Astrocyte (in vitro differentiated cells and primary cell): Measurements from ENCODE around the gene UBE3C. TPM values are rescaled to one million over a fixed set of nuclear protein-coding genes. Genes with fewer than 3 reads are reported as not detected.

Source experiments
- DNase-seq: peaks from one replicate; pipeline ENCODE4 v3.0.0-alpha.2; 2010; ENCODE audit warnings: low read depth
- FAIRE-seq: peaks from 2 replicates; lab custom pipeline; 2011; peaks lifted over from hg19 to GRCh38; lab: Jason Lieb, UNC
- H2AFZ ChIP-seq: 2 replicates; pipeline ENCODE4 v1.6.0; 2012; ENCODE audit warnings: low read depth, low read length, inconsistent platforms
- H3K27ac ChIP-seq: 2 replicates; pipeline ENCODE4 v1.5.1; 2011; ENCODE audit warnings: low read depth, low read length, inconsistent platforms
- H3K27me3 ChIP-seq: 2 replicates; pipeline ENCODE4 v1.6.0; 2011; ENCODE audit warnings: low read length, inconsistent platforms; ENCODE audit not compliant: insufficient read depth
- H3K36me3 ChIP-seq: 2 replicates; pipeline ENCODE4 v1.5.1; 2011; ENCODE audit warnings: low read length, inconsistent platforms; ENCODE audit not compliant: insufficient read depth
- H3K4me1 ChIP-seq: 2 replicates; pipeline ENCODE4 v1.5.1; 2011; ENCODE audit warnings: low read length, inconsistent platforms; ENCODE audit not compliant: insufficient read depth
- H3K4me2 ChIP-seq: 2 replicates; pipeline ENCODE4 v1.6.0; 2012; ENCODE audit warnings: low read length, inconsistent platforms
- H3K4me3 ChIP-seq: 2 replicates; pipeline ENCODE4 v1.5.1; 2011; ENCODE audit warnings: low read depth, mild to moderate bottlenecking, low read length, inconsistent platforms; ENCODE audit not compliant: insufficient read depth
- H3K79me2 ChIP-seq: 2 replicates; pipeline ENCODE4 v1.6.0; 2012; ENCODE audit warnings: mild to moderate bottlenecking, low read length, inconsistent platforms; ENCODE audit not compliant: insufficient read depth
- H3K9ac ChIP-seq: 2 replicates; pipeline ENCODE4 v1.6.0; 2012; ENCODE audit warnings: mild to moderate bottlenecking, low read length, inconsistent platforms
- H3K9me3 ChIP-seq: 2 replicates; pipeline ENCODE4 v1.5.1; 2012; ENCODE audit warnings: low read depth, mild to moderate bottlenecking, low read length, inconsistent platforms; ENCODE audit not compliant: insufficient read depth
- H4K20me1 ChIP-seq: 2 replicates; pipeline ENCODE4 v1.6.0; 2012; ENCODE audit warnings: low read length, inconsistent platforms; ENCODE audit not compliant: insufficient read depth
- H3K27ac Mint-ChIP-seq: one replicate; pipeline ENCODE4 v1.8.0; 2021; ENCODE audit warnings: mild to moderate bottlenecking, mixed read lengths; ENCODE audit not compliant: unreplicated experiment
- H3K27me3 Mint-ChIP-seq: one replicate; pipeline ENCODE4 v1.8.0; 2021; ENCODE audit warnings: low read depth, mixed read lengths; ENCODE audit not compliant: unreplicated experiment
- H3K36me3 Mint-ChIP-seq: one replicate; pipeline ENCODE4 v1.8.0; 2021; ENCODE audit warnings: low read depth, mixed read lengths; ENCODE audit not compliant: unreplicated experiment
- H3K4me1 Mint-ChIP-seq: one replicate; pipeline ENCODE4 v1.8.0; 2021; ENCODE audit warnings: low read depth, mixed read lengths; ENCODE audit not compliant: unreplicated experiment
- H3K4me3 Mint-ChIP-seq: one replicate; pipeline ENCODE4 v1.8.0; 2021; ENCODE audit warnings: mild to moderate bottlenecking, moderate library complexity, mixed read lengths; ENCODE audit not compliant: unreplicated experiment
- H3K9me3 Mint-ChIP-seq: one replicate; pipeline ENCODE4 v1.8.0; 2021; ENCODE audit warnings: mild to moderate bottlenecking, mixed read lengths; ENCODE audit not compliant: unreplicated experiment
- CTCF ChIP-seq: IDR thresholded peaks from 2 replicates; pipeline ENCODE4 v1.5.1; 2011; ENCODE audit warnings: low read depth, mild to moderate bottlenecking, inconsistent platforms, low read length, moderate library complexity; ENCODE audit not compliant: insufficient read depth
- EZH2 ChIP-seq: IDR thresholded peaks from 2 replicates; pipeline ENCODE4 v1.6.1; 2012; ENCODE audit warnings: mild to moderate bottlenecking, low read length, inconsistent platforms; ENCODE audit not compliant: insufficient read depth
- total RNA-seq: library from RNA; stranded (reverse); gene quantifications from 2 replicates; pipeline ENCODE4 v1.2.1, GENCODE V29; 2021

UBE3C gene
- total RNA-seq, 1 donor from 2014 or later, result 76.9 TPM

- Mint-ChIP-seq H3K27ac (no peak overlapping the region), H3K4me1 (peaks cover 2% of the 10 kb centered on the region), H3K9me3 (no peaks in the 10 kb centered on the region), H3K27me3 (peaks cover 2% of the 10 kb centered on the region), H3K4me3 (no peak overlapping the region), H3K36me3 (peaks cover 3% of the 10 kb centered on the region)
- H3K4me3 ChIP-seq, result no peak overlapping the region
- no peak overlapping the region for H2AFZ ChIP-seq
- H4K20me1 ChIP-seq, result no peaks in the 10 kb centered on the region
- no peak overlapping the region for H3K27ac ChIP-seq
- H3K79me2 ChIP-seq, result no peaks in the 10 kb centered on the region
- H3K4me1 ChIP-seq, result no peaks in the 10 kb centered on the region
- FAIRE-seq (no peak), DNase-seq (no peak)
- H3K9me3 ChIP-seq, result peaks cover 2% of the 10 kb centered on the region
- H3K4me2 ChIP-seq, result no peak overlapping the region
- no peak for TF ChIP-seq EZH2
- TF ChIP-seq CTCF, result no peak
- H3K27me3 ChIP-seq, result no peaks in the 10 kb centered on the region
- H3K36me3 ChIP-seq, result no peaks in the 10 kb centered on the region
- H3K9ac ChIP-seq, result no peak overlapping the region
Measured at GRCh38 chr7:157294773-157295172, 156.0 kb downstream of the UBE3C start.

GRCh38 chr7:157295338-157295737, 156.6 kb downstream of the UBE3C start:
- H3K4me1 Mint-ChIP-seq, result peaks cover 2% of the 10 kb centered on the region
- Histone ChIP-seq H3K27ac (no peak overlapping the region), H2AFZ (no peak overlapping the region), H3K4me3 (no peak overlapping the region), H3K9me3 (peaks cover 2% of the 10 kb centered on the region), H3K79me2 (no peaks in the 10 kb centered on the region), H4K20me1 (no peaks in the 10 kb centered on the region), H3K9ac (no peak overlapping the region), H3K27me3 (no peaks in the 10 kb centered on the region), H3K4me2 (no peak overlapping the region), H3K36me3 (no peaks in the 10 kb centered on the region), H3K4me1 (no peaks in the 10 kb centered on the region)
- DNase-seq (no peak), FAIRE-seq (no peak)
- H3K27ac Mint-ChIP-seq, result no peak overlapping the region
- H3K9me3 Mint-ChIP-seq, result no peaks in the 10 kb centered on the region
- no peak overlapping the region for H3K4me3 Mint-ChIP-seq
- peaks cover 2% of the 10 kb centered on the region for H3K27me3 Mint-ChIP-seq
- TF ChIP-seq EZH2 (no peak), CTCF (no peak)
- peaks cover 3% of the 10 kb centered on the region for H3K36me3 Mint-ChIP-seq

- H4K20me1 ChIP-seq, result no peaks in the 10 kb centered on the region
- H3K27me3 Mint-ChIP-seq, result peaks cover 2% of the 10 kb centered on the region
- H3K36me3 ChIP-seq, result no peaks in the 10 kb centered on the region
- H3K4me1 ChIP-seq, result no peaks in the 10 kb centered on the region
- peaks cover 2% of the 10 kb centered on the region for H3K9me3 ChIP-seq
- H3K4me2 ChIP-seq, result no peak overlapping the region
- H3K9ac ChIP-seq, result no peak overlapping the region
- H3K79me2 ChIP-seq, result no peaks in the 10 kb centered on the region
- no peak overlapping the region for H3K4me3 ChIP-seq
- TF ChIP-seq CTCF (no peak), EZH2 (no peak)
- H3K27ac ChIP-seq, result no peak overlapping the region
- no peaks in the 10 kb centered on the region for H3K9me3 Mint-ChIP-seq
- H3K4me1 Mint-ChIP-seq, result peaks cover 1% of the 10 kb centered on the region
- DNase-seq (no peak), FAIRE-seq (no peak)
- no peak overlapping the region for H2AFZ ChIP-seq
- no peaks in the 10 kb centered on the region for H3K27me3 ChIP-seq
- H3K4me3 Mint-ChIP-seq, result no peak overlapping the region
- H3K27ac Mint-ChIP-seq, result no peak overlapping the region
- H3K36me3 Mint-ChIP-seq, result peaks cover 3% of the 10 kb centered on the region
Measured at GRCh38 chr7:157297185-157297584, 158.5 kb downstream of the UBE3C start.
